GM21737 (cell line): Measurements from ENCODE around the gene TFDP2.
"Not testable (repeated sequence)": the region's sequence is repeated elsewhere in the genome, so short reads cannot be mapped to it uniquely, and the experiment has no call there.

Experiments used
- ATAC-seq: cut with Tn5 transposase; IDR thresholded peaks from one replicate; pipeline ENCODE4 v1.9.1; 2021; ENCODE audit warnings: mild to moderate bottlenecking, moderate library complexity; ENCODE audit not compliant: unreplicated experiment

TFDP2 gene

GRCh38 chr3:142026333-142026732 lies 123.0 kb downstream of the TFDP2 start:
- no peak for ATAC-seq

GRCh38 chr3:142022381-142022780 lies 127.0 kb downstream of the TFDP2 start:
- ATAC-seq: peak; percentile 68

GRCh38 chr3:142021127-142021526 lies 128.2 kb downstream of the TFDP2 start:
- ATAC-seq: no peak

- ATAC-seq: peak; percentile 70
These were observed 129.5 kb downstream of the TFDP2 start for GRCh38 chr3:142019794-142020320.

GRCh38 chr3:142013993-142014392 lies 135.4 kb downstream of the TFDP2 start:
- ATAC-seq: no peak

GRCh38 chr3:142013326-142013980 lies 135.9 kb downstream of the TFDP2 start:
- no peak for ATAC-seq

DNA sequence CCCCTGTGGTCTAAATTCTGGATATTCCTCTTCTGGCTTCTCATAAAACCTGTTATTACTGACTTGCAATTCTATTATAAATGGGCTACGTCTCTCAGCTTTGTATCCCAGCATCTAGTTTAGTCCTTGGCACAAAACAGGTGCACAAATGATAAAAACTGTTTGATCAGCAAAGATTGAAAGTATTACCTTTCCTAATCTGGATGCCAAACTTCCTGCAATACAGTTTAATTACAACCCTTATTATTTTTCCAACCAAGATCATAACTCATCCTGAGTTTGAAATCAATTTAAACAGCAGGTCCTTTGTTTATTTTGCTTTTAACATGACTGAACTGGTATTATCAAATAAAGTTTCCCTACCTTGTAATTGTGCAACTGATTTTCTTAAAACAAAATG lies 140.3 kb downstream of the TFDP2 start:
- no peak for ATAC-seq

DNA sequence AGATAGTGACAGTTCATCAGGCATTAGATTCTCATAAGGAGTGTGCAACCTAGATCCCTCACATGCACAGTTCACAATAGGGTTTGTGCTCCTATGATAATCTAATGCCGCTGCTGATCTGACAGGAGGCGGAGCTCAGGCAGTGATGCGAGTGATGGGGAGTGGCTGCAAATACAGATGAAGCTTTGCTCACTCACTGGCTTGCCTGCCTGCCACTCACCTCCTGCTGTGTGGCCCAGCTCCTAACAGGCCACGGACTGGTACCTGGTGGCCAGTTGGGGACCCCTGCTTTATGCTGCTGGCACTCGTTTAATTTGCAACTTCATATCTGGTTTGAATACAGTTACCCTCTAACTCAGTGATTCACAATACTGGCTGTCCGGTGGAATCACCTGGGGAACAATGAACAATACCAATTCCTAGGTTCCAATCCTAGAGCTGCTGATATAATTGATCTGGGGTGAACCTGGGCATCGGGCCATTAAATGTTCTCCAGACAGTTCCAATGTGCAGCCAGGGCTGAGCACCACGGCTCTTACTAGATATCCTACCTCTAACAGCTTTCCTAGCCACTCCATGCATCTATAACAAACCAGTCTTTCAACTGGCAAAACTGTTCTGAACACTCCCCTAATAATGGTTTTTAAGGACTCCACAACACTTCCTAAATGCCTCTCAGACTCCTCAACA lies 141.5 kb downstream of the TFDP2 start:
- no peak for ATAC-seq

- ATAC-seq: not testable (repeated sequence)
These were observed 144.4 kb downstream of the TFDP2 start for GRCh38 chr3:142004957-142005356.

GRCh38 chr3:142004025-142004424 lies 145.3 kb downstream of the TFDP2 start:
- ATAC-seq: no peak

DNA sequence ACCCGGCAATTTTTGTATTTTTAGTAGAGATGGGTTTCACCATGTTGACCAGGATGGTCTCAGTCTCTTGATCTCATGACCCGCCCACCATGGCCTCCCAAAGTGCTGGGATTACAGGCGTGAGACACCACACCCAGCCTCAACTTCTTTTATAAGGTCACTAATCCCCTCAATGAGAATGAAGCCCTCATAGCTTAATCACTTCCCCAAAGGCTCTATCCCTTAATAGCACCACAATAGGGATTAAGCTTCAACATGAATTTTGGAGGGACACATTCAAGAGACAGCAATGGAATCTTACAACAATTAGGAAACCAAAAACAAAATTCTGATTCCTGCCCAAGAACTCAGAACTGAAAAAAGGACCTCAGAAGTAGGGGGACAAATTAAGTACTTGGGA lies 146.1 kb downstream of the TFDP2 start:
- no peak for ATAC-seq

GRCh38 chr3:142000325-142000870 lies 148.9 kb downstream of the TFDP2 start:
- no peak for ATAC-seq

DNA sequence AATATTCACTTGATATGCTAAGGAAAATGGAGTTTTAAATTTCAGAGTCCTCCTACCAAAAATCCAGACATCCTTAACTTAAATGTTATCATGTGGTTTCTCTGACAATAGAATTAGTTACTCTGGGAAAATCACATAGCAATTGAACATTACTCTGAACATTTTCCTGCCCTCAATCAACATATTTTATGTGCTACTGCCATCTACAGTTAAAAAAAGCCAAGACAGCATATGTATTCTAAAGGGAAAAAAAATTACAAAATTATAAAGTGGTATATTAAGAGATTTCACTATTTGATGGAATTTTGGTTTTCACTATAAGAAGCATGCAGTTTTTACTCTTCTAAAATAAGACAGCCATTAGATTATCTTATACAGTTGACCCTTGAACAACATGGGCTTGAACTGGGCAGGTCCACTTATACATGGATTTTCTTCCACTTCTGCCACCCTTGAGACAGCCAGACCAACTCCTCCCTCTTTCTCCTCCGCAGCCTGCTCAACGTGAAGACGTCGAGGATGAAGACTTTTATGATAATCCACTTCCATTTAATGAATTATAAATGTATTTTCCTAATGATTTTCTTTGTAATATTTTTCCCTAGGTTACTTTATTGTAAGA lies 150.6 kb downstream of the TFDP2 start:
- no peak for ATAC-seq

- peak; percentile 48 for ATAC-seq
These were observed 152.9 kb downstream of the TFDP2 start for GRCh38 chr3:141996437-141996836.

GRCh38 chr3:141994856-141995255 lies 154.5 kb downstream of the TFDP2 start:
- no peak for ATAC-seq

DNA sequence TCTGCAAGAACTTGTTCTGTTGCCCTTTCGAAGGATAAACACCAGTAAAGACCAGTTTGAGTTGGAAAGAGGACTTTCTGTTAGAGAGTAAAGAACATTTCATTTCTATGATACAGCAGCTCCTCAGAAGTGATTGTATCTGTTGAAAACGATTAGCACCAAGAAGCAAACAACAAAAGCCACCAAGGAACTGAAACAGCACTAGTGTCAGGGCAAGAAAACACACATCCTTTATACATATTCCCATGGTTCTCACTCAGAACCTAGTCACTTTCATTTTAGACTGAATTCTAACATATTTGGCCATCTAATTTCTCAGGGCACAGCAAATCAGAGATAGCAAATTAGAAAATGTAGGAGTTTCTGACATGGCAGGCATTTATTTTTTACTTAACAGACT lies 156.8 kb downstream of the TFDP2 start:
- peak; percentile 58 for ATAC-seq

- ATAC-seq: no peak
These were observed 162.7 kb downstream of the TFDP2 start for GRCh38 chr3:141986548-141987107.

- no peak for ATAC-seq
These were observed 168.3 kb downstream of the TFDP2 start for GRCh38 chr3:141981084-141981483.

- ATAC-seq: no peak
These were observed 170.2 kb downstream of the TFDP2 start for GRCh38 chr3:141979050-141979671.

- not testable (repeated sequence) for ATAC-seq
These were observed 174.6 kb downstream of the TFDP2 start for GRCh38 chr3:141974777-141975176.

GRCh38 chr3:141972399-141972798 lies 176.9 kb downstream of the TFDP2 start:
- no peak for ATAC-seq
